C4-2B (cell line): ENCODE measurements around the gene KLHL10.

Experiments used
- CTCF ChIP-seq: fragments of 450-650 bp; conservative IDR thresholded peaks from 2 replicates; pipeline ENCODE4 v1.5.1; 2017; ENCODE audit warnings: mild to moderate bottlenecking
- ZFX ChIP-seq: fragments of 450-650 bp; IDR thresholded peaks from 2 replicates; pipeline ENCODE4 v1.6.1; 2017

GRCh38 chr17:41837761-41838538 is at the start of gene KLHL10:
- no peak for TF ChIP-seq CTCF
- TF ChIP-seq ZFX: no peak
